Measurements from ENCODE around the gene ATF5.
A peak's percentile ranks its signal among the peaks of the same experiment; 100 is the strongest.
"Not testable (repeated sequence)": the region's sequence is repeated elsewhere in the genome, so short reads cannot be mapped to it uniquely, and the experiment has no call there.

ATF5 gene

GRCh38 chr19:49954092-49954829 is 25.3 kb downstream of the ATF5 start:
- TF ChIP-seq CTCF (conservative IDR thresholded peaks at IDR 0.05; ENCODE audit: control insufficient read depth, insufficient read depth, low read depth, low read length), result no peak
- H3K4me3 ChIP-seq (ENCODE audit: control insufficient read depth, low read depth, low read length), result no peak overlapping the region
- DNase-seq (ENCODE audit: low read depth), result peak; percentile 23

GRCh38 chr19:49954933-49955332 is 25.9 kb downstream of the ATF5 start:
- no peak overlapping the region for H3K4me3 ChIP-seq (ENCODE audit: control insufficient read depth, low read depth, low read length)
- no peak for TF ChIP-seq CTCF (conservative IDR thresholded peaks at IDR 0.05; ENCODE audit: control insufficient read depth, insufficient read depth, low read depth, low read length)
- no peak for DNase-seq (ENCODE audit: low read depth)

GRCh38 chr19:49956115-49956495 is 27.1 kb downstream of the ATF5 start:
- H3K4me3 ChIP-seq (ENCODE audit: control insufficient read depth, low read depth, low read length), result no peak overlapping the region
- no peak for DNase-seq (ENCODE audit: low read depth)
- no peak for TF ChIP-seq CTCF (conservative IDR thresholded peaks at IDR 0.05; ENCODE audit: control insufficient read depth, insufficient read depth, low read depth, low read length)

- no peak for DNase-seq (ENCODE audit: low read depth)
- no peak for TF ChIP-seq CTCF (conservative IDR thresholded peaks at IDR 0.05; ENCODE audit: control insufficient read depth, insufficient read depth, low read depth, low read length)
- H3K4me3 ChIP-seq (ENCODE audit: control insufficient read depth, low read depth, low read length), result no peak overlapping the region
These were observed 28.4 kb downstream of the ATF5 start for GRCh38 chr19:49957262-49957915.

GRCh38 chr19:49958144-49958543 is 29.1 kb downstream of the ATF5 start:
- not testable (repeated sequence) for DNase-seq (ENCODE audit: low read depth); H3K4me3 ChIP-seq (ENCODE audit: control insufficient read depth, low read depth, low read length)

- not testable (repeated sequence) for H3K4me3 ChIP-seq (ENCODE audit: control insufficient read depth, low read depth, low read length); DNase-seq (ENCODE audit: low read depth)
These were observed 29.6 kb downstream of the ATF5 start for GRCh38 chr19:49958596-49958995.

- not testable (repeated sequence) for H3K4me3 ChIP-seq (ENCODE audit: control insufficient read depth, low read depth, low read length)
These were observed 30.9 kb downstream of the ATF5 start for GRCh38 chr19:49959892-49960291.

GRCh38 chr19:49960980-49961379 is 32.0 kb downstream of the ATF5 start, which contains the start of gene SIGLEC11:
SIGLEC11 (minus strand) TSS chr19:49961172; CDS start chr19:49961081, 91 bp downstream.
- not testable (repeated sequence) for DNase-seq (ENCODE audit: low read depth); H3K4me3 ChIP-seq (ENCODE audit: control insufficient read depth, low read depth, low read length)

More at GRCh38 chr19:49959892-49960291, 30.9 kb downstream of the ATF5 start:
- not testable (repeated sequence) for DNase-seq (ENCODE audit: low read depth)
